Sigmoid colon (tissue), 7 donors: Measurements from ENCODE around the gene ERGIC1. TPM values are rescaled to one million over a fixed set of nuclear protein-coding genes. Genes with fewer than 3 reads are reported as not detected.

Experiments
- DNase-seq: peaks from one replicate; pipeline ENCODE4 v3.0.0-alpha.2; 2019
- H3K27ac ChIP-seq, 4 donors: fragments of 200-600 bp; sonication (generic); one replicate each; pipeline ENCODE4 v1.5.1; 2016 to 2019; ENCODE audit warnings: mild to moderate bottlenecking in 1 of 4
- H3K27me3 ChIP-seq, 3 donors: fragments of 200-600 bp; sonication (generic); one replicate each; pipeline ENCODE4 v1.5.1; 2019; ENCODE audit warnings: mild to moderate bottlenecking in 1 of 3
- H3K36me3 ChIP-seq, 4 donors: fragments of 200-600 bp; sonication (generic); one replicate each; pipeline ENCODE4 v1.5.1; 2016 to 2019
- H3K4me1 ChIP-seq, 4 donors: fragments of 200-600 bp; sonication (generic); one replicate each; pipeline ENCODE4 v1.5.1; 2017 to 2019
- H3K4me3 ChIP-seq, 4 donors: fragments of 200-600 bp; sonication (generic); one replicate each; pipeline ENCODE4 v1.5.1; 2017 to 2019; ENCODE audit warnings: mild to moderate bottlenecking in 2 of 4, moderate library complexity in 1 of 4
- H3K9me3 ChIP-seq, 4 donors: fragments of 200-600 bp in 3 of 4; sonication (generic) in 3 of 4; one replicate each; pipeline versions ENCODE4 v1.5.1 to v1.6.1; 2013 to 2019
- EP300 ChIP-seq, 4 donors: sonication (generic); formaldehyde crosslinking; IDR thresholded peaks; one replicate each; pipeline ENCODE4 v1.6.1; 2017; ENCODE audit warnings: antibody characterized with exemption in 4 of 4
- POLR2A ChIP-seq, 2 donors: fragments of 450-650 bp; IDR thresholded peaks; one replicate each; pipeline ENCODE4 v1.6.1; 2016; ENCODE audit warnings: antibody characterized with exemption in 2 of 2, mild to moderate bottlenecking in 2 of 2, moderate library complexity in 2 of 2
- POLR2AphosphoS5 ChIP-seq, 4 donors: sonication (generic); formaldehyde crosslinking; IDR thresholded peaks; one replicate each; pipeline ENCODE4 v1.6.1; 2017; ENCODE audit warnings: antibody characterized with exemption in 4 of 4
- WGBS, 2 donors: extraction: QIAGEN DNeasy Blood & Tissue Kit; methylation state at CpG; one replicate each; pipeline ENCODE4 v1.1.7; 2013; 5-methylcytosine and 5-hydroxymethylcytosine counted together
- intact Hi-C: fragments of 100-400 bp; cut with DNase I; formaldehyde crosslinking; loops from one replicate; pipeline ENCODE4 v1.15.1; 2023
- polyA plus RNA-seq, 3 donors: library from polyadenylated mRNA; stranded (reverse); fragments of 200-250 nt; gene quantifications; one replicate each; pipeline ENCODE4 v1.2.3, GENCODE V29; 2013
- total RNA-seq, 4 donors: library from RNA; depleted of rRNA; stranded (reverse); fragments of >200 nt; gene quantifications; one replicate each; pipeline ENCODE4 v1.1.0, GENCODE V29; 2016
- TF ChIP-seq, protein P1 (sequence below), 4 experiments: fragments of 450-650 bp in 3 of 4; fragments of 200-600 bp in 1 of 4; IDR thresholded peaks; one replicate each; pipeline ENCODE4 v1.5.1; 2016 to 2019; ENCODE audit warnings: antibody characterized with exemption in 4 of 4, mild to moderate bottlenecking in 3 of 4, moderate library complexity in 2 of 4
- donor health status: healthy with polysubstance abuse.
- donor health status: Bipolar disorder and iron deficiency.
- donor health status: healthy.

Gene ERGIC1
- total and polyA plus RNA-seq, 7 donors = 80.6 to 160 (median 117) TPM

DNA sequence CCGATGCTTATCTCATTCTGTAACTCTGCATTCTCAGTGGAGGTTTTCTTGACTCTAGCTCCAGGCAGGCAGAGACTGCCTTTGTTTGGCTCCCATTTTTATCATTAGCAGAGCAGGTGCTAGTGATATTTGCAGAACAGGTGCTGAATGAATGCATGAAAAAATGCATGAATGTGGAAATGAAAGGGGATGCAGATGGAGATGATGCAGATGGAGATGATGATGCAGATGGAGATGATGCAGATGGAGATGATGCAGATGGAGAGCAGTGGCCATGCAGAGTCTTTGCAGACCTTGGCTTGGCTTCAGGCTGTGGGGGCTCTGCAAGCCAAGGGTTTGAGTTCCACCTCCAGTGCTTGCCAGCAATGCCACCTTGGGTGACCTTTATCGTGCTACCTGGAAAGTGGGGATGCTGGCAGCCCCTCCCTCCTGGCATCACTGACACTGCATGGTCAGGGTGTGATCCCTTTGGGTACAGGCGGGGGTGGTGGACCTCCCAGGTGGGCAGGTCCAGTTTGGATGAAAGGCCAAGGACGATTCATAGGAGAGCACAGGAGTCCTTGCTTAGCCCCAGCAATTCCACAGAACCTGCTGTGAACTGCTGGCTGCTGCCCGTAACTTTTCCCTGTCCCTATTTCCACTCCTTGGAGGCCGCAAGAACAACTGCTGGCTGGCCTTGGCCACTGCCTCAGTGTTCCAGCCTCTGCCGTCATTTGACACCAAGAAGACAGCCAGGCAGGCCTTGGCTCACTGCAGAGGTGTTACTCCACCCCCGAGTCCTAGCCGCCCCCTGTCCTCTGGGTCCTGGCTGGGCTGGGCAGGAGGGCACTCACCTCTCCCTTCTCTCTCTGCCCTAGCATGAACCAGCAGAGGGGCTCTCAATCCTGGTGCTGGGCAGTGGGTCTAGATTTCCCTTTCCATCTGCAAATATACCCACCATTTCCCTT lies 33.0 kb downstream of the ERGIC1 start:
- Histone ChIP-seq H3K36me3 (peaks cover 0 to 4% (median 0%) of the 10 kb centered on the region in 4 donors), H3K27me3 (no peaks in the 10 kb centered on the region), H3K27ac (peak overlapping the region; percentile 85 to 98 (median 94)), H3K4me3 (no peak overlapping the region), H3K4me1 (peaks cover 0 to 75% (median 70%) of the 10 kb centered on the region in 4 donors), H3K9me3 (no peaks in the 10 kb centered on the region)
- intact Hi-C loops = loop anchor here (10.0 kb wide), 1 partner anchor 312 kb away; no protein-coding TSS in a partner anchor
- TF ChIP-seq, protein P1, sequence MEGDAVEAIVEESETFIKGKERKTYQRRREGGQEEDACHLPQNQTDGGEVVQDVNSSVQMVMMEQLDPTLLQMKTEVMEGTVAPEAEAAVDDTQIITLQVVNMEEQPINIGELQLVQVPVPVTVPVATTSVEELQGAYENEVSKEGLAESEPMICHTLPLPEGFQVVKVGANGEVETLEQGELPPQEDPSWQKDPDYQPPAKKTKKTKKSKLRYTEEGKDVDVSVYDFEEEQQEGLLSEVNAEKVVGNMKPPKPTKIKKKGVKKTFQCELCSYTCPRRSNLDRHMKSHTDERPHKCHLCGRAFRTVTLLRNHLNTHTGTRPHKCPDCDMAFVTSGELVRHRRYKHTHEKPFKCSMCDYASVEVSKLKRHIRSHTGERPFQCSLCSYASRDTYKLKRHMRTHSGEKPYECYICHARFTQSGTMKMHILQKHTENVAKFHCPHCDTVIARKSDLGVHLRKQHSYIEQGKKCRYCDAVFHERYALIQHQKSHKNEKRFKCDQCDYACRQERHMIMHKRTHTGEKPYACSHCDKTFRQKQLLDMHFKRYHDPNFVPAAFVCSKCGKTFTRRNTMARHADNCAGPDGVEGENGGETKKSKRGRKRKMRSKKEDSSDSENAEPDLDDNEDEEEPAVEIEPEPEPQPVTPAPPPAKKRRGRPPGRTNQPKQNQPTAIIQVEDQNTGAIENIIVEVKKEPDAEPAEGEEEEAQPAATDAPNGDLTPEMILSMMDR (IDR thresholded peaks at IDR 0.05) = no peak
- TF ChIP-seq POLR2A (IDR thresholded peaks at IDR 0.05) = no peak
- peak in 2 of 4 donors; percentile 52 to 70 for TF ChIP-seq EP300 (IDR thresholded peaks at IDR 0.05)
- peak; percentile 51 to 72 (median 58) for TF ChIP-seq POLR2AphosphoS5 (IDR thresholded peaks at IDR 0.05)
- 79 to 80% methylated on average over 9 of the region's 9 CpGs for WGBS, 2 donors
- peak; percentile 96 for DNase-seq

DNA sequence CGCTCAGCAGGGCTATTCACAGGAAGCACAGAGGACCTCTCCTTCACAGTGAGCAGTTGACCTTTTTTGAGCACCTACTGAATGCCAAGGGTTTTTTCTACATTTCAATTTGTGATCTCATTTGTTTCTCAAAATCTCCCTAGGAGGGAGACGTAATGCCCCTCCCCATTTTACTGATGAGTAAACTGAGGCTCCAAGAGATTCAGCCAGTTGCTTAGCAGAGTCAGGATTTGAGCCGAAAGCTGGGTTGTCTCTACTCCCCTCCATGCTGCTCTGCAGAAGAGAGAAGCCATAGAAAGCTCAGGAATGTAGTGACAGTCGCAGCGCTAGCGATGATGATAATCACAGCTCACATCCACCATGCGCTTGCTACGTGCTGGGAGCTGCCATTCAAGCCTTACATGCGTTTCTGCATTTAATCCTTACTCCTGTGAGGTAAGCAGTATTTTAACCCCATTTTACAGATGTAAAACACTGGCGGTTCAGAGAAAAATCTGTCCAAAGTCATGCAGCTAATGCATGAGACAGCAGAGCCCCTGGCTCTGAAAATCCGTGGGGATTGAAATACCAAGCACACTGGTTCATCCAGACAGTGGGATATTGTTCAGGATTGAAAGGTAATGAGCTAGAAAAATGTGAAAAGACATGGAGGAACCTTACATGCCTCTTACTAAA lies 33.8 kb downstream of the ERGIC1 start:
- H3K27ac ChIP-seq = peak overlapping the region; percentile 85 to 98 (median 94)
- no peaks in the 10 kb centered on the region for H3K27me3 ChIP-seq
- H3K36me3 ChIP-seq = peaks cover 0 to under 1% (median 0%) of the 10 kb centered on the region in 4 donors
- peaks cover 0 to 78% (median 74%) of the 10 kb centered on the region in 4 donors for H3K4me1 ChIP-seq
- TF ChIP-seq POLR2AphosphoS5 (IDR thresholded peaks at IDR 0.05) (no peak), POLR2A (IDR thresholded peaks at IDR 0.05) (no peak), EP300 (IDR thresholded peaks at IDR 0.05) (no peak)
- TF ChIP-seq, protein P1 (IDR thresholded peaks at IDR 0.05) = no peak
- H3K4me3 ChIP-seq = no peak overlapping the region
- H3K9me3 ChIP-seq = no peaks in the 10 kb centered on the region
- no peak for DNase-seq
- intact Hi-C loops = loop anchor here (2.0 to 10.0 kb wide), 3 partner anchors 37 to 313 kb away; no protein-coding TSS in a partner anchor
- WGBS, 2 donors = 78% methylated on average over 11 of the region's 11 CpGs

DNA sequence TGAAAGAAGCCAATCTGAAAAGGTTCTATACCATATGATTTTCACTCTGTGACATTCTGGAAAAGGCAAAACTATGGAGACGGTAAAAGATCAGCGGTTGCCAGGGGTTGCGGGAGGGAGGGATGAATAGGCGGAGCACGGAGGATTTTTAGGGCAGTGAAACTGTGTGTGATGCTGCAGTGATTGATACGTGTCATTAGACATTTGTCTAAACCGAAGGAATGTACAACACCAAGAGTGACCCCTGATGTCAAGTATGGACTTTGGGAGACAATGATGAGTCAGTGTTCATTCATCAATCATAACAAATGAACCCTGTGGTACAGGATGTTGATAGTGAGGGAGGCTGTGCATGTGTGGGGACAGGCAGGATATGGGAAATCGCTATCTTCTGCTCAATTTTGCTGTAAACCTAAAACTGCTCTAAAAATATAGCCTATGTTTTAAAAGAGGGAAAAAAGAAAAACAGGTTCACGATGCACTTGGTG lies 34.4 kb downstream of the ERGIC1 start:
- TF ChIP-seq POLR2A (IDR thresholded peaks at IDR 0.05) (no peak), POLR2AphosphoS5 (IDR thresholded peaks at IDR 0.05) (peak in 2 of 4 donors; percentile 1 to 16)
- DNase-seq = no peak
- Histone ChIP-seq H3K4me1 (peaks cover 0 to 84% (median 79%) of the 10 kb centered on the region in 4 donors), H3K27ac (peak overlapping the region; percentile 85 to 98 (median 94)), H3K27me3 (no peaks in the 10 kb centered on the region), H3K4me3 (no peak overlapping the region), H3K9me3 (no peaks in the 10 kb centered on the region), H3K36me3 (no peaks in the 10 kb centered on the region)
- 78 to 86% methylated on average over 9 of the region's 9 CpGs for WGBS, 2 donors
- intact Hi-C loops = loop anchor here (2.0 to 10.0 kb wide), 3 partner anchors 36 to 314 kb away; no protein-coding TSS in a partner anchor

DNA sequence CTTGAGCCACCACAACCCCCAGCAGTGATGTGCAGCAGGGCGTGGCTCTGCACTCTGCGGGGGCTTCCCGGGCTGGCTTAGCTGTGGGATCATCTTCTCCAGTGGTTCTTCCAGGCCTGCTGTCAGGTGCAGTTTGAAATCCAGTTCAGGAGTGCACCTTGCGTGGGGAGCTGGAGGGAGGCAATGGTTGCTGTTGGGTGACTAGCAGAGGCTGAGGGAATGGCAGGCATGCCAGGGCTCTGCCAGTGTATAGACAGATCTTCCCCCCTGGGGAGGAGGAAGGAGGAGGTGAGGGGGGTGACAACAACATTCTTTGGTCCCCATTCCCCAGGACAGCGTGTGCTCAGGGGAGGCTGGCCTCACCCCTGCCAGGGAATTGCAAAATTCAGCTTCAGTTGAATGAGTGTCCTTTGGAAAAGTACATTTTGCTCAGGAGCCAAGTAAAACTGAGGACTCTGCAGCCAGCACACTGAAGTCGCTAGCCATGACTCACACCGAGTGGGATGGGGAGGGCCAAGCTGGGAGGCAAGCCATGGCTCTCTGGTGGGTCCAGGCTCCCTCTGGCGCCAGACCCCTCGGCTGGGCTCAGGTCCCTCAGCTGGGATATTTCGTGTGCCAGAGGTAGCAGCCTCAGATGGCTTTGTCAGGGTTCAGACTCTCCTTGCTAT lies 35.0 kb downstream of the ERGIC1 start:
- Histone ChIP-seq H3K4me1 (peaks cover 0 to 90% (median 85%) of the 10 kb centered on the region in 4 donors), H3K27me3 (no peaks in the 10 kb centered on the region), H3K36me3 (no peaks in the 10 kb centered on the region), H3K9me3 (no peaks in the 10 kb centered on the region), H3K27ac (peak overlapping the region; percentile 85 to 98 (median 94)), H3K4me3 (no peak overlapping the region)
- peak; percentile 98 for DNase-seq
- intact Hi-C loops = loop anchor here (1.0 to 10.0 kb wide), 4 partner anchors 36 to 314 kb away; no protein-coding TSS in a partner anchor
- 61 to 75% methylated on average over 10 of the region's 10 CpGs for WGBS, 2 donors
- TF ChIP-seq POLR2A (IDR thresholded peaks at IDR 0.05) = peak in 1 of 2 donors; percentile 9
- peak; percentile 88 to 96 (median 92) for TF ChIP-seq POLR2AphosphoS5 (IDR thresholded peaks at IDR 0.05)
- peak; percentile 96 to 100 (median 98) for TF ChIP-seq EP300 (IDR thresholded peaks at IDR 0.05)
- TF ChIP-seq, protein P1 (IDR thresholded peaks at IDR 0.05) = peak in 1 of 4 experiments; percentile 28
